NT2/D1 (cell line): ENCODE data around the gene TMEM131L.

Source experiments
- SUZ12 ChIP-seq: IDR thresholded peaks from 2 replicates; pipeline ENCODE4 v1.6.1; 2011; ENCODE audit not compliant: insufficient read length, insufficient read depth; ENCODE audit errors: extremely low read depth
- YY1 ChIP-seq: IDR thresholded peaks from 2 replicates; pipeline ENCODE4 v1.6.1; 2011; ENCODE audit not compliant: insufficient read length, insufficient read depth
- ZNF274 ChIP-seq: IDR thresholded peaks from 2 replicates; pipeline ENCODE4 v1.6.1; 2011; ENCODE audit warnings: mild to moderate bottlenecking, low read depth, low read length

- TF ChIP-seq YY1 (no peak), ZNF274 (no peak), SUZ12 (no peak)
Observed at GRCh38 chr4:153676486-153676885, 210.3 kb downstream of the TMEM131L start.
